HepG2 (cell line): ENCODE measurements around the gene ATF6. TPM values are rescaled to one million over a fixed set of nuclear protein-coding genes. Genes with fewer than 3 reads are reported as not detected.

Experiments used
- AFF4 ChIP-seq: sonication (generic); formaldehyde crosslinking; IDR thresholded peaks from 2 replicates; pipeline ENCODE4 v1.4.0; 2020; ENCODE audit warnings: missing genetic modification reagents
- DZIP1 ChIP-seq: sonication (generic); formaldehyde crosslinking; IDR thresholded peaks from 2 replicates; pipeline ENCODE4 v1.5.0; 2020; ENCODE audit warnings: mild to moderate bottlenecking, missing genetic modification reagents
- GATAD1 ChIP-seq: IDR thresholded peaks from 2 replicates; pipeline ENCODE4 v1.6.1; 2016; ENCODE audit warnings: missing genetic modification reagents, missing compliant biosample characterization
- MTF1 ChIP-seq: sonication (generic); formaldehyde crosslinking; IDR thresholded peaks from 2 replicates; pipeline ENCODE4 v1.5.0; 2020; ENCODE audit warnings: missing genetic modification reagents
- NFIC ChIP-seq: IDR thresholded peaks from 2 replicates; pipeline ENCODE4 v1.6.1; 2012; ENCODE audit warnings: mild to moderate bottlenecking, low read length, inconsistent platforms
- NFYB ChIP-seq: sonication (generic); formaldehyde crosslinking; IDR thresholded peaks from 2 replicates; pipeline ENCODE4 v1.4.0; 2020; ENCODE audit warnings: missing genetic modification reagents
- SETDB1 ChIP-seq: sonication (generic); formaldehyde crosslinking; IDR thresholded peaks from 2 replicates; pipeline ENCODE4 v1.5.1; 2020; ENCODE audit warnings: missing genetic modification reagents, mild to moderate bottlenecking, borderline replicate concordance
- SKI ChIP-seq: fragments of 450-650 bp; IDR thresholded peaks from one replicate; pipeline ENCODE4 v1.6.1; 2018; ENCODE audit warnings: mild to moderate bottlenecking; ENCODE audit not compliant: partially characterized antibody
- U2AF2 ChIP-seq: fragments of 200-400 bp; formaldehyde crosslinking; IDR thresholded peaks from 2 replicates; pipeline ENCODE4 v1.6.1; 2017; ENCODE audit warnings: low read depth, mild to moderate bottlenecking, low read length
- ZMYM2 ChIP-seq: sonication (generic); formaldehyde crosslinking; IDR thresholded peaks from 2 replicates; pipeline ENCODE4 v1.8.0; 2022; ENCODE audit warnings: mild to moderate bottlenecking, missing genetic modification reagents
- ZNF30 ChIP-seq: sonication (generic); formaldehyde crosslinking; IDR thresholded peaks from 2 replicates; pipeline ENCODE4 v1.5.0; 2020; ENCODE audit warnings: mild to moderate bottlenecking, missing genetic modification reagents
- ZNF354B ChIP-seq: sonication (generic); formaldehyde crosslinking; IDR thresholded peaks from 2 replicates; pipeline ENCODE4 v1.8.0; 2022; ENCODE audit warnings: mild to moderate bottlenecking, missing genetic modification reagents
- polyA plus RNA-seq, 8 experiments: library from polyadenylated mRNA; depleted of rRNA in 3 of 8; stranded (reverse) in 7 of 8; unstranded in 1 of 8; fragments of >200 nt; fragmentation: Illumina TruSeq in 4 of 8; extraction: Trizol in 4 of 8; gene quantifications; 2 replicates each; pipeline versions ENCODE4 v1.2.1 to v1.2.3, GENCODE V29; 2011 to 2016; ENCODE audit warnings: low read depth in 4 of 8, missing spikeins in 1 of 8, mixed read lengths in 1 of 8; ENCODE audit not compliant: insufficient read depth in 1 of 8
- total RNA-seq, 5 experiments: library from RNA; depleted of rRNA; stranded (reverse); fragments of >200 nt; fragmentation: Illumina TruSeq; extraction: Trizol; gene quantifications; 2 replicates each; pipeline ENCODE4 v1.2.3, GENCODE V29; 2016; ENCODE audit warnings: low read depth in 1 of 5
- TF ChIP-seq, protein P1 (sequence below): sonication (generic); formaldehyde crosslinking; IDR thresholded peaks from 2 replicates; pipeline ENCODE4 v1.8.1; 2023; ENCODE audit warnings: mild to moderate bottlenecking, missing genetic modification reagents
- TF ChIP-seq, protein P2 (sequence below): sonication (generic); formaldehyde crosslinking; IDR thresholded peaks from 2 replicates; pipeline ENCODE4 v1.8.0; 2022; ENCODE audit warnings: missing genetic modification reagents, mild to moderate bottlenecking, moderate library complexity, borderline replicate concordance

The ATF6 gene
- total and polyA plus RNA-seq, 2 of the 13 experiments (the other 11 are each of a cell fraction or from before 2014, with no cell fraction given): 13.2 to 14.5 TPM

GRCh38 chr1:161726473-161727255 is 39.5 kb upstream of the ATF6 start (continued):
- no peak for TF ChIP-seq AFF4 (CRISPR knock-in tag)
- TF ChIP-seq, protein P1, sequence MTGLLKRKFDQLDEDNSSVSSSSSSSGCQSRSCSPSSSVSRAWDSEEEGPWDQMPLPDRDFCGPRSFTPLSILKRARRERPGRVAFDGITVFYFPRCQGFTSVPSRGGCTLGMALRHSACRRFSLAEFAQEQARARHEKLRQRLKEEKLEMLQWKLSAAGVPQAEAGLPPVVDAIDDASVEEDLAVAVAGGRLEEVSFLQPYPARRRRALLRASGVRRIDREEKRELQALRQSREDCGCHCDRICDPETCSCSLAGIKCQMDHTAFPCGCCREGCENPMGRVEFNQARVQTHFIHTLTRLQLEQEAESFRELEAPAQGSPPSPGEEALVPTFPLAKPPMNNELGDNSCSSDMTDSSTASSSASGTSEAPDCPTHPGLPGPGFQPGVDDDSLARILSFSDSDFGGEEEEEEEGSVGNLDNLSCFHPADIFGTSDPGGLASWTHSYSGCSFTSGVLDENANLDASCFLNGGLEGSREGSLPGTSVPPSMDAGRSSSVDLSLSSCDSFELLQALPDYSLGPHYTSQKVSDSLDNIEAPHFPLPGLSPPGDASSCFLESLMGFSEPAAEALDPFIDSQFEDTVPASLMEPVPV (CRISPR knock-in tag): no peak
- TF ChIP-seq SETDB1: no peak
- no peak for TF ChIP-seq U2AF2
- TF ChIP-seq DZIP1 (CRISPR knock-in tag): 0 out of 2 replicates have a peak, but pooled peaks have one; percentile 16
- no peak for TF ChIP-seq ZNF30 (CRISPR knock-in tag)
- TF ChIP-seq ZMYM2 (CRISPR knock-in tag): no peak
- TF ChIP-seq NFIC: no peak
- no peak for TF ChIP-seq ZNF354B (CRISPR knock-in tag)
- TF ChIP-seq, protein P2, sequence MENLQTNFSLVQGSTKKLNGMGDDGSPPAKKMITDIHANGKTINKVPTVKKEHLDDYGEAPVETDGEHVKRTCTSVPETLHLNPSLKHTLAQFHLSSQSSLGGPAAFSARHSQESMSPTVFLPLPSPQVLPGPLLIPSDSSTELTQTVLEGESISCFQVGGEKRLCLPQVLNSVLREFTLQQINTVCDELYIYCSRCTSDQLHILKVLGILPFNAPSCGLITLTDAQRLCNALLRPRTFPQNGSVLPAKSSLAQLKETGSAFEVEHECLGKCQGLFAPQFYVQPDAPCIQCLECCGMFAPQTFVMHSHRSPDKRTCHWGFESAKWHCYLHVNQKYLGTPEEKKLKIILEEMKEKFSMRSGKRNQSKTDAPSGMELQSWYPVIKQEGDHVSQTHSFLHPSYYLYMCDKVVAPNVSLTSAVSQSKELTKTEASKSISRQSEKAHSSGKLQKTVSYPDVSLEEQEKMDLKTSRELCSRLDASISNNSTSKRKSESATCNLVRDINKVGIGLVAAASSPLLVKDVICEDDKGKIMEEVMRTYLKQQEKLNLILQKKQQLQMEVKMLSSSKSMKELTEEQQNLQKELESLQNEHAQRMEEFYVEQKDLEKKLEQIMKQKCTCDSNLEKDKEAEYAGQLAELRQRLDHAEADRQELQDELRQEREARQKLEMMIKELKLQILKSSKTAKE (CRISPR knock-in tag): 0 out of 2 replicates have a peak, but pooled peaks have one; percentile 26
- no peak for TF ChIP-seq MTF1
- no peak; the same call in 1 of the 2 replicates for TF ChIP-seq GATAD1 (CRISPR knock-in tag)
- no peak for TF ChIP-seq NFYB (CRISPR knock-in tag)
- TF ChIP-seq SKI: no peak
